ENCODE measurements around the gene MARCO.

DNA sequence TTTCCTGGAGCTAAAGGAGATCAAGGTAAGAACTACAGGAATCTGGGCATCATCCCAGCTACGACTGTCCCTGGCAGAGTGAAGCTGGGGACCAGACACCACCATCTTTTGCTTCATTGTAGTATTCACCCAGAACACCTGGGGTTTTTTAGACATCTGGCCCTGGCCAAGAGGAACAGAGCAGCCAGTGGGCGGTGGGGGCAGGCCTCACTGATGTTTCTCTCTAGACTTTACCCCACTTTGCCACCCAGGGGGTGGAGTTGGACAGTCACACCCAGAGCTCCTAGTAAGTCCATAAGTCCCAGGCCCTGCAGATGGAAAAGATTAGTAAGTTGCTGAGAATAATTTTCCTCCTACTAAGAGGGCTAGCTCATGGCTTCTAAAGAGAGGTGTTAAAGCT lies 39.6 kb downstream of the MARCO start:
- TF ChIP-seq, protein P1, sequence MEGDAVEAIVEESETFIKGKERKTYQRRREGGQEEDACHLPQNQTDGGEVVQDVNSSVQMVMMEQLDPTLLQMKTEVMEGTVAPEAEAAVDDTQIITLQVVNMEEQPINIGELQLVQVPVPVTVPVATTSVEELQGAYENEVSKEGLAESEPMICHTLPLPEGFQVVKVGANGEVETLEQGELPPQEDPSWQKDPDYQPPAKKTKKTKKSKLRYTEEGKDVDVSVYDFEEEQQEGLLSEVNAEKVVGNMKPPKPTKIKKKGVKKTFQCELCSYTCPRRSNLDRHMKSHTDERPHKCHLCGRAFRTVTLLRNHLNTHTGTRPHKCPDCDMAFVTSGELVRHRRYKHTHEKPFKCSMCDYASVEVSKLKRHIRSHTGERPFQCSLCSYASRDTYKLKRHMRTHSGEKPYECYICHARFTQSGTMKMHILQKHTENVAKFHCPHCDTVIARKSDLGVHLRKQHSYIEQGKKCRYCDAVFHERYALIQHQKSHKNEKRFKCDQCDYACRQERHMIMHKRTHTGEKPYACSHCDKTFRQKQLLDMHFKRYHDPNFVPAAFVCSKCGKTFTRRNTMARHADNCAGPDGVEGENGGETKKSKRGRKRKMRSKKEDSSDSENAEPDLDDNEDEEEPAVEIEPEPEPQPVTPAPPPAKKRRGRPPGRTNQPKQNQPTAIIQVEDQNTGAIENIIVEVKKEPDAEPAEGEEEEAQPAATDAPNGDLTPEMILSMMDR (IDR thresholded peaks at IDR 0.05) = no peak
- TF ChIP-seq POLR2A (IDR thresholded peaks at IDR 0.05) = no peak

Measured in lower leg skin (tissue), 3 donors.